ENCODE measurements around the gene ZNF331. TPM values are rescaled to one million over a fixed set of nuclear protein-coding genes. Genes with fewer than 3 reads are reported as not detected.

The ZNF331 gene
- polyA plus RNA-seq, 1 donor (not counting 4 experiments of a cell fraction or from before 2014, with no cell fraction given): 5.1 TPM

GRCh38 chr19:53621885-53622740, 84.2 kb downstream of the ZNF331 start:
- DNase-seq (ENCODE audit: low read depth, low spot score) (no peak), FAIRE-seq (peak; percentile 5)
- dilution Hi-C loops (cut with MboI; ENCODE audit: extremely low pct_ligation_motif_present, low sequenced_read_pairs): no loop called here
- TF ChIP-seq EZH2 (IDR thresholded peaks at IDR 0.05; ENCODE audit: low read length): no peak
- no peak for TF ChIP-seq CTCF (optimal IDR thresholded peaks at IDR 0.05 in 1 of 3, IDR thresholded peaks at IDR 0.05 in 1 of 3, conservative IDR thresholded peaks at IDR 0.05 in 1 of 3; ENCODE audit: extremely low read depth in 1 of 3, insufficient read depth in 2 of 3, low read length in 3 of 3)
- H3K9me3 ChIP-seq (ENCODE audit: control insufficient read depth, low read depth, low read length): no peaks in the 10 kb centered on the region
- no peaks in the 10 kb centered on the region for H4K20me1 ChIP-seq (ENCODE audit: control insufficient read depth, extremely low read depth, insufficient read depth, low read length)
- no peaks in the 10 kb centered on the region for H3K27me3 ChIP-seq (ENCODE audit: control insufficient read depth, extremely low read depth, insufficient read depth, low read length)
- peak overlapping the region; percentile 45 for H2AFZ ChIP-seq (ENCODE audit: control insufficient read depth, low read length)
- no peaks in the 10 kb centered on the region for H3K9me1 ChIP-seq (ENCODE audit: control insufficient read depth, extremely low read depth, insufficient read depth, low read length)
- no peaks in the 10 kb centered on the region for H3K79me2 ChIP-seq (ENCODE audit: control insufficient read depth, insufficient read depth, low read length)
- H3K4me1 ChIP-seq (ENCODE audit: control insufficient read depth, extremely low read depth, insufficient read depth, low read length): no peaks in the 10 kb centered on the region
- H3K4me3 ChIP-seq (ENCODE audit: control insufficient read depth in 2 of 3, extremely low read depth in 1 of 3, insufficient read depth in 2 of 3, low read depth in 1 of 3, low read length in 3 of 3): no peak overlapping the region
- H3K9ac ChIP-seq (ENCODE audit: control insufficient read depth, extremely low read depth, insufficient read depth, low read length): no peak overlapping the region
- H3K36me3 ChIP-seq (ENCODE audit: control insufficient read depth in 2 of 2, extremely low read depth in 1 of 2, insufficient read depth in 2 of 2, low read length in 2 of 2): no peaks in the 10 kb centered on the region
- peak overlapping the region; percentile 14 for H3K4me2 ChIP-seq (ENCODE audit: control insufficient read depth, extremely low read depth, insufficient read depth, low read depth, low read length)
- no peak overlapping the region for H3K27ac ChIP-seq (ENCODE audit: control insufficient read depth, insufficient read depth, low read length)

- no peaks in the 10 kb centered on the region for H4K20me1 ChIP-seq (ENCODE audit: control insufficient read depth, extremely low read depth, insufficient read depth, low read length)
- TF ChIP-seq CTCF (optimal IDR thresholded peaks at IDR 0.05 in 1 of 3, IDR thresholded peaks at IDR 0.05 in 1 of 3, conservative IDR thresholded peaks at IDR 0.05 in 1 of 3; ENCODE audit: extremely low read depth in 1 of 3, insufficient read depth in 2 of 3, low read length in 3 of 3): no peak
- no peak for TF ChIP-seq EZH2 (IDR thresholded peaks at IDR 0.05; ENCODE audit: low read length)
- FAIRE-seq: no peak
- dilution Hi-C loops (cut with MboI; ENCODE audit: extremely low pct_ligation_motif_present, low sequenced_read_pairs): no loop called here
- H3K4me2 ChIP-seq (ENCODE audit: control insufficient read depth, extremely low read depth, insufficient read depth, low read depth, low read length): no peak overlapping the region
- no peaks in the 10 kb centered on the region for H3K9me3 ChIP-seq (ENCODE audit: control insufficient read depth, low read depth, low read length)
- H2AFZ ChIP-seq (ENCODE audit: control insufficient read depth, low read length): no peak overlapping the region
- H3K27ac ChIP-seq (ENCODE audit: control insufficient read depth, insufficient read depth, low read length): no peak overlapping the region
- H3K79me2 ChIP-seq (ENCODE audit: control insufficient read depth, insufficient read depth, low read length): no peaks in the 10 kb centered on the region
- no peak overlapping the region for H3K4me3 ChIP-seq (ENCODE audit: control insufficient read depth in 2 of 3, extremely low read depth in 1 of 3, insufficient read depth in 2 of 3, low read depth in 1 of 3, low read length in 3 of 3)
- H3K9me1 ChIP-seq (ENCODE audit: control insufficient read depth, extremely low read depth, insufficient read depth, low read length): no peaks in the 10 kb centered on the region
- H3K9ac ChIP-seq (ENCODE audit: control insufficient read depth, extremely low read depth, insufficient read depth, low read length): no peak overlapping the region
- DNase-seq (ENCODE audit: low read depth, low spot score): no peak
- no peaks in the 10 kb centered on the region for H3K36me3 ChIP-seq (ENCODE audit: control insufficient read depth in 2 of 2, extremely low read depth in 1 of 2, insufficient read depth in 2 of 2, low read length in 2 of 2)
- H3K27me3 ChIP-seq (ENCODE audit: control insufficient read depth, extremely low read depth, insufficient read depth, low read length): no peaks in the 10 kb centered on the region
- no peaks in the 10 kb centered on the region for H3K4me1 ChIP-seq (ENCODE audit: control insufficient read depth, extremely low read depth, insufficient read depth, low read length)
Observed at GRCh38 chr19:53624771-53625545, 87.0 kb downstream of the ZNF331 start.

Measured in keratinocyte (primary cell).